Dendritic cell treated with granulocyte-macrophage colony-stimulating factor and Interleukin-4, amounts not matched to agents 40 ng/mL and 50 ng/mL, for 4 days (primary cell): ENCODE results near the gene PRSS12.
"Not testable (repeated sequence)": the region's sequence is repeated elsewhere in the genome, so short reads cannot be mapped to it uniquely, and the experiment has no call there.

Source experiments
- H3K27ac Mint-ChIP-seq: one replicate; pipeline ENCODE4 v1.8.0; 2022; ENCODE audit warnings: mild to moderate bottlenecking, mixed read lengths
- H3K27me3 Mint-ChIP-seq: one replicate; pipeline ENCODE4 v1.8.0; 2022; ENCODE audit warnings: mild to moderate bottlenecking, mixed read lengths
- H3K36me3 Mint-ChIP-seq: one replicate; pipeline ENCODE4 v1.8.0; 2022; ENCODE audit warnings: low read depth, mixed read lengths
- H3K4me1 Mint-ChIP-seq: one replicate; pipeline ENCODE4 v1.8.0; 2022; ENCODE audit warnings: low read depth, mixed read lengths
- H3K4me3 Mint-ChIP-seq: one replicate; pipeline ENCODE4 v1.8.0; 2022; ENCODE audit warnings: mild to moderate bottlenecking, moderate library complexity, mixed read lengths
- H3K9me3 Mint-ChIP-seq: one replicate; pipeline ENCODE4 v1.8.0; 2022; ENCODE audit warnings: mixed read lengths
- intact Hi-C: fragments of 100-400 bp; cut with micrococcal nuclease; formaldehyde crosslinking; loops from one replicate; pipeline ENCODE4 v1.15.0; 2022

Gene PRSS12

GRCh38 chr4:118327554-118328241, 25.1 kb downstream of the PRSS12 start:
- no peaks in the 10 kb centered on the region for H3K27me3 Mint-ChIP-seq
- H3K9me3 Mint-ChIP-seq: no peaks in the 10 kb centered on the region
- intact Hi-C loops: no loop called here
- H3K4me1 Mint-ChIP-seq: peaks cover 5% of the 10 kb centered on the region
- H3K36me3 Mint-ChIP-seq: no peaks in the 10 kb centered on the region
- no peak overlapping the region for H3K27ac Mint-ChIP-seq
- H3K4me3 Mint-ChIP-seq: no peak overlapping the region

- Mint-ChIP-seq H3K9me3 (no peaks in the 10 kb centered on the region), H3K4me3 (no peak overlapping the region), H3K27me3 (no peaks in the 10 kb centered on the region), H3K36me3 (no peaks in the 10 kb centered on the region), H3K4me1 (peaks cover 5% of the 10 kb centered on the region), H3K27ac (no peak overlapping the region)
- intact Hi-C loops: no loop called here
Observed at GRCh38 chr4:118326585-118326984, 26.2 kb downstream of the PRSS12 start.

- H3K27me3 Mint-ChIP-seq: no peaks in the 10 kb centered on the region
- no peaks in the 10 kb centered on the region for H3K36me3 Mint-ChIP-seq
- intact Hi-C loops: no loop called here
- H3K9me3 Mint-ChIP-seq: no peaks in the 10 kb centered on the region
- H3K4me3 Mint-ChIP-seq: no peak overlapping the region
- H3K4me1 Mint-ChIP-seq: peaks cover 5% of the 10 kb centered on the region
- H3K27ac Mint-ChIP-seq: no peak overlapping the region
Observed at GRCh38 chr4:118325431-118325830, 27.4 kb downstream of the PRSS12 start.

- Mint-ChIP-seq H3K27ac (no peak overlapping the region), H3K9me3 (no peaks in the 10 kb centered on the region), H3K36me3 (no peaks in the 10 kb centered on the region), H3K27me3 (no peaks in the 10 kb centered on the region), H3K4me3 (no peak overlapping the region), H3K4me1 (peaks cover 5% of the 10 kb centered on the region)
- intact Hi-C loops: no loop called here
Observed at GRCh38 chr4:118322831-118323502, 29.8 kb downstream of the PRSS12 start.

- H3K36me3 Mint-ChIP-seq: no peaks in the 10 kb centered on the region
- H3K27me3 Mint-ChIP-seq: no peaks in the 10 kb centered on the region
- intact Hi-C loops: no loop called here
- H3K9me3 Mint-ChIP-seq: no peaks in the 10 kb centered on the region
- H3K4me1 Mint-ChIP-seq: no peaks in the 10 kb centered on the region
- H3K4me3 Mint-ChIP-seq: no peak overlapping the region
- no peak overlapping the region for H3K27ac Mint-ChIP-seq
Observed at GRCh38 chr4:118318931-118319330, 33.9 kb downstream of the PRSS12 start.

- intact Hi-C loops: no loop called here
- Mint-ChIP-seq H3K4me1 (no peaks in the 10 kb centered on the region), H3K27ac (no peak overlapping the region), H3K36me3 (no peaks in the 10 kb centered on the region), H3K9me3 (no peaks in the 10 kb centered on the region), H3K27me3 (no peaks in the 10 kb centered on the region), H3K4me3 (no peak overlapping the region)
Observed at GRCh38 chr4:118317691-118318090, 35.1 kb downstream of the PRSS12 start.

- H3K27ac Mint-ChIP-seq: no peak overlapping the region
- H3K27me3 Mint-ChIP-seq: peaks cover 3% of the 10 kb centered on the region
- H3K9me3 Mint-ChIP-seq: no peaks in the 10 kb centered on the region
- H3K36me3 Mint-ChIP-seq: no peaks in the 10 kb centered on the region
- intact Hi-C loops: no loop called here
- no peaks in the 10 kb centered on the region for H3K4me1 Mint-ChIP-seq
- no peak overlapping the region for H3K4me3 Mint-ChIP-seq
Observed at GRCh38 chr4:118314221-118314620, 38.6 kb downstream of the PRSS12 start.

GRCh38 chr4:118313098-118313497, 39.7 kb downstream of the PRSS12 start:
- Mint-ChIP-seq H3K4me1 (no peaks in the 10 kb centered on the region), H3K9me3 (no peaks in the 10 kb centered on the region), H3K27me3 (peaks cover 3% of the 10 kb centered on the region), H3K36me3 (no peaks in the 10 kb centered on the region), H3K27ac (no peak overlapping the region), H3K4me3 (no peak overlapping the region)
- intact Hi-C loops: no loop called here

GRCh38 chr4:118308306-118309030, 44.3 kb downstream of the PRSS12 start:
- Mint-ChIP-seq H3K27ac (no peak overlapping the region), H3K36me3 (no peaks in the 10 kb centered on the region), H3K27me3 (peaks cover 3% of the 10 kb centered on the region), H3K9me3 (no peaks in the 10 kb centered on the region), H3K4me1 (no peaks in the 10 kb centered on the region), H3K4me3 (no peak overlapping the region)
- intact Hi-C loops: no loop called here

GRCh38 chr4:118307643-118308042, 45.2 kb downstream of the PRSS12 start:
- H3K4me1 Mint-ChIP-seq: no peaks in the 10 kb centered on the region
- H3K9me3 Mint-ChIP-seq: no peaks in the 10 kb centered on the region
- H3K27me3 Mint-ChIP-seq: peaks cover 3% of the 10 kb centered on the region
- no peaks in the 10 kb centered on the region for H3K36me3 Mint-ChIP-seq
- no peak overlapping the region for H3K27ac Mint-ChIP-seq
- intact Hi-C loops: no loop called here
- H3K4me3 Mint-ChIP-seq: no peak overlapping the region

GRCh38 chr4:118299619-118300018, 53.2 kb downstream of the PRSS12 start:
- H3K4me1 Mint-ChIP-seq, H3K27me3 Mint-ChIP-seq, intact Hi-C loops, H3K4me3 Mint-ChIP-seq, H3K36me3 Mint-ChIP-seq, H3K27ac Mint-ChIP-seq, H3K9me3 Mint-ChIP-seq: not testable (repeated sequence)

GRCh38 chr4:118296729-118297128, 56.1 kb downstream of the PRSS12 start:
- no peak overlapping the region for H3K4me3 Mint-ChIP-seq
- no peaks in the 10 kb centered on the region for H3K9me3 Mint-ChIP-seq
- intact Hi-C loops: no loop called here
- no peak overlapping the region for H3K27ac Mint-ChIP-seq
- H3K27me3 Mint-ChIP-seq: no peaks in the 10 kb centered on the region
- H3K36me3 Mint-ChIP-seq: no peaks in the 10 kb centered on the region
- H3K4me1 Mint-ChIP-seq: no peaks in the 10 kb centered on the region

- no peaks in the 10 kb centered on the region for H3K9me3 Mint-ChIP-seq
- intact Hi-C loops: no loop called here
- H3K27me3 Mint-ChIP-seq: no peaks in the 10 kb centered on the region
- H3K27ac Mint-ChIP-seq: no peak overlapping the region
- H3K4me1 Mint-ChIP-seq: no peaks in the 10 kb centered on the region
- no peak overlapping the region for H3K4me3 Mint-ChIP-seq
- H3K36me3 Mint-ChIP-seq: no peaks in the 10 kb centered on the region
Observed at GRCh38 chr4:118290951-118291350, 61.9 kb downstream of the PRSS12 start.

GRCh38 chr4:118289794-118290193, 63.0 kb downstream of the PRSS12 start:
- Mint-ChIP-seq H3K27me3 (no peaks in the 10 kb centered on the region), H3K27ac (no peak overlapping the region), H3K9me3 (no peaks in the 10 kb centered on the region), H3K36me3 (no peaks in the 10 kb centered on the region), H3K4me3 (no peak overlapping the region), H3K4me1 (no peaks in the 10 kb centered on the region)
- intact Hi-C loops: no loop called here
